Pulmonary artery endothelial cell (primary cell): ENCODE measurements around the gene ZNF423. TPM values are rescaled to one million over a fixed set of nuclear protein-coding genes. Genes with fewer than 3 reads are reported as not detected.

Source experiments
- DNase-seq: peaks from one replicate; pipeline ENCODE4 v3.0.0-alpha.2; 2011; ENCODE audit warnings: low read depth, low spot score
- total RNA-seq: library from RNA; depleted of rRNA; stranded (reverse); fragments of >200 nt; gene quantifications from 2 replicates; pipeline ENCODE4 v1.2.3, GENCODE V29; 2014

Gene ZNF423
- total RNA-seq, 1 donor from 2014 or later = 0.73 TPM

DNA sequence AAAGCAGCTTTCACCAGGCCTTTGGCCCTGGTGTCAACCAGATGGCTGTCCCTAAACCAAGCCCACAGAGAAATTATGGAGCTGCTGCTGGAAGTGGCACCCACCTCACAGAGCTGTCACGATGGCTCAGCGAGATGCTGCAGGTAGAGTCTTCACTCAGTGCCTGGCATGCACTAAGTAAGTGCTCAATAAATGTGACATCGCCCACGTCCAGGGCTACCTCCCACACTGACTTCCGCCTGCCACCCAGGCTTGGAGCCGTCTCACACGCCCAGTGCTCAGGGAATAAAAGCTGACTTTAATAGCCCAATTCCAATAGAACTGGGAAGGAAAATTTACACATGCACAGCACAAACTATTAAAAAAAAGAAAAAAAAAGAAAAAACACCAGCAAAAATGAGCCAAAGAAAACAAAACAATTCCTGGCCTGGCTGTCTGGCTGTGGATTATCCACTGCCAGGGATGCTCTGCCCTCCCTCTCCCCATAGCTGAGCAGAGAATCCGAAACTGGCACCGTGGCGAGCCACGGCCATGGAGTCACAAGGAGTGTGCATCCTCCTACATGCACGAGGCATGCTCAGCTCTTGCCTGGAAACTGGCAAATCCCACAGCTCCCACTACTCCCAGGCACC is 68.9 kb downstream of the ZNF423 start:
- no peak for DNase-seq

DNA sequence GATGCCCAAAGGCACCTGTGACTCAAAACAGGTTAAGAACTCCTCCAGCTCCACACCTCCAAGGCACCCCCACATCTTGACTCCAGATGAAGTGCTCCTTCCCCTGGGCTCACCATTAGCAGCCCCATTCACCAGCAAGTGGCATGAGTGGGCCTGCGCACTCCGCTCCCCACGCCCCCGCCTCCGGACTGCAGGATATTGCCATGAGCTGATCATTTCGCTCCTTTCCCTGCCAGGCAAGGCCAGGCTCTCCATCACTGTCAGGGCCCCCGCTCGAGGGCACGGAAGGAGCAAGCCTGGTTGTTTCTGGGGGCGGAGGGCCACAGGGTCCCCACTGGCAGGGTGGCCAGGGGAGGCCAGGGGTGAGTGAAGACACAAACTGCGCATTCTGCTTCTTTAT is 69.9 kb downstream of the ZNF423 start:
- no peak for DNase-seq

DNA sequence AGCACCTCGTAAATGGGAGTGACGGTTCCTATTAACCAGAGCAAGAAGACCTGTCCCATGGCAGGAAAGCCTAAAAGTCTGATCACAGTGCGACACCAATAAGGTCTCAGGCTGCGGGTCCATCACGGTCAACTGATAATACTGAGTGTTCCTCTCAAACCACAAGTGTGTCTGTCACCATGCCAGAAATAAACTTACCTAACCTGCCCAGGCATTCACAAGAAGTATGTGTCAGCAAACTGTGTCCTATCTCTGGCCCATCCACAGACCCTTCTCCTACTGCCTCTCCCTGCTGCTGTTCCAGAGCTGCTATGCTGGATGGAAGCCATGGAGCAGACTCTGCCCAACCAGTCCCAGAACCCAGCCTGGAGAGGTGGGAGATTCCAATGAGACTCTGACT is 73.5 kb downstream of the ZNF423 start:
- no peak for DNase-seq

DNA sequence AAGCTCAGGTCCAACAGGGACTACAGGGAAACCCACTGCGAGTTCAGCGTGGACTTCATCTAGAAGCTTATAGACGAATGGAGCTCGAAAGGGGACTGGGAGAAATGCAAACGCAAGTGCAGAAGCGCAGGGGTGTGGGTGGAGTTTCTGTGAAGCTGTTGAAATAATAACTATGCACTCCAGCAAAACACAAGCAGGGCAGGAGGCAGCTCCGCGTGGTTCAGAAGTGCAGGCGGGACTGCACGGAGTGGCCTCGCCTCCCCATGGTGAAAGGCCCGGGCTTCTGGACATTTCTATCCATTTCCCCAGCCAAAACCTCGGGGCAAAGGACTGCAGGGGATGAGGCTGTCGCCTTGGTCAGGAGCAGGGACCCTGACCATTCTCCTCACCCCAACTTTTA is 74.5 kb downstream of the ZNF423 start:
- no peak for DNase-seq

DNA sequence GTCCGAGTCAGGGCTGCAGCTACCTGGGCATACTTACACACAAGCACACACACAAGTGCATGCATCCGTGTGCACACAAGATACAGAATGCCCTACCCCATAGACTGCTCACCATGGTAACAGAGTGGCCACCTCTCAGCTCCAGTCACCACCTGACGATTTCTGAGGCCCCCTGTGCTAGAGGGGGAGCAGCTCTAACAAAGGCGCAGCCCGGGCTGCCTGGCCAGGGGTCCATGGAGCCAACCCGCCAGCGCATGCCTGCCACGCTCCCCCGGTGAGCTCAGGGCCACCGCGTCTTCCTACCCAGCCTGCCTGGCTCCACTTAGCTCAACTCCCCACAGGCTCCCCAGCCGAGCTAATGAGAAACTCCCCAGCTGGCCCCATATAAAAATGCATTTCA is 75.5 kb downstream of the ZNF423 start:
- DNase-seq = no peak

DNA sequence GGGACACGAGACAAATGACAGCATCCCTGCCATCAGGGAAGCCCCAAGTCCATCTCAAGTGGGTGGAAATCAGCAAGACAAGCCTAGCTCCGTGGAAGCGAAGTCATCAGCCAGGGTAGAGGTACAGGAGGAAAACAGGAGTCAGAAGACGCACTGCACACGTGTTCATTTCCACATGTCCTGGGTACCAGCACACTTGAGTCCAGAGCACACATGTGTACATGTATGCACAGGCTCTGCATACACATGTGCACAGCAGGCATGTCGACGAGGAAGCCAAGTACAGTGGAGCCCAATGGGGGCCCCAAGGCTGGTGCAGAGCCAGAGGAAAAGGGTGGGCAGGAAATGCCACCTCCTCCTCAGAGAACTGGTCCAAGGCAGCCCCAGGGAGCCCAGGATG is 75.9 kb downstream of the ZNF423 start:
- no peak for DNase-seq

DNA sequence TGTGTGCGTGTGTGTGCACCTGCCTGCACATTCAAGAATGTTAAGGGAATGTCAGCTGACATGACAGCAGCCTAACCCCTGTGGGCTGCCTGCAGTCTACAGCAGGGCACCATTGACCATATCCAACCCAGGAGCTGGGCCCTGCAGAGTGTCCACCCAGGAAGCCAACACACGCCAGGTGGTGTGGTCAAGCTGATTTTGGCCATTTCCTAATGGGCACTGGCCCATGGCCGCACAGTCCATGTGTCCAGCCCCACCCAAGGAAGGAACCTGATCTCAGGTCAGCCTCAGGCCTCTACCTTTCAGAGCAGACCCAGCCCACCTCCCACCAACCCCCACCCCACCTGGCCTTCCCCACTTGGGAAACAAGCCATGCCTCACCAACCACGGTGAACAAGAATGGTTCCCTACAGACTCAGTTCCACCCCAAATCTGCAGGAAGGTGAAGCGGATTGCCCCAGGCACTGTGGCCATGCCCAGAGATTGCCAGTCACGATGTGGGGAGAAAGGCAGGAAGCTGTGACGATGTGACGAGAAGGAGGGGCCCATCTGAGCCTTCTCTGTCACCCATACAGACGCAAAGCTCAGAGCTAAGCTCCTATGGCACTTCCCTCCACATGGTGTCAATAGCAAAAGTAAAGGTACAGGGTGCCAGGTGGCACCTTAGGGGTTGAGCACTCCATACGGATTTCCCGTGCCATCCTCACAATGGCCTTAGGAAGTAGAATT is 77.5 kb downstream of the ZNF423 start:
- no peak for DNase-seq

DNA sequence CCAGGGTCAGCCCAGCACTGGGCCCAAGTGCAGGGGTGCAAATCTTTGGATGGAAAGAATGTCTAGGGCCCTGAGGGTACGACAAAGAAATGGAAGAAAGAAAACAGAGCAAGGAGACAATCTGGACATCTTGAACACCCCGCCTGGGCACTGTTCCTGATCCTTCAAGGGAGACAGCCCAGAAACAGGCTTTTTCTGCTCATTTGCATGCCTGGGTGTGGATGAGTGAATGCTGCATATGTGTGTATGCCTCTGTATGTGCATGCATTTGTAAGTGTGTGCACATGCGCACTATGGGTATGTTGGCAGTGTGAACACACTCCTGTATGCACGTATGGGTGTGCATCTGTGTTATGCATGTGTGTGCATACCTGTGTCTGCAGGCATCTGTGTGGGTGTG is 79.2 kb downstream of the ZNF423 start:
- DNase-seq = no peak

DNA sequence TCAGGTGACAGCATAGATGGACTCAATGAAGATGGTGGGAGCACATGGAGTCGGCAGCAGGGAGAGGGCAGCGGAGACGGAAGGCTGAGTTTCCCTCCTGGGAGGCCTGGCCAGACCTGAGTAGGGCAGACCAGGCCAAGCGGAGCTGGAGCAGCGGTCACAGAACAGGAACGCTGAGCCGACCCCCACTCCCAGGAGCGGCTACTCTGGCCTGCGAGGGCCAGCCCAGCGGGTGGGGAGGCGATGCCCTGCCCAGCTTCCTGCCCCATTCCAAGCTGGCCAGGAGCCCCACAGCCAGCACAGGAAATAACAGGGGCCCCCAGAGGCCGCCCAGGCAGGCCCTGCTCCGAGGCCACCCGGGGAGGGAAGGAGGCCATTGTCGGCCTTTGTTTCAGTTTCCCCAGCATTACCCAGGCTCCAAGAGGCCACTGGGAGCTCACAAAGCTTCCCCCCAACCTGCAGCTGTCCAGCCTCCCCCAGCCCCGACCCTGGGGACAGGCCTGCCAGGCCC is 79.8 kb downstream of the ZNF423 start:
- no peak for DNase-seq

DNA sequence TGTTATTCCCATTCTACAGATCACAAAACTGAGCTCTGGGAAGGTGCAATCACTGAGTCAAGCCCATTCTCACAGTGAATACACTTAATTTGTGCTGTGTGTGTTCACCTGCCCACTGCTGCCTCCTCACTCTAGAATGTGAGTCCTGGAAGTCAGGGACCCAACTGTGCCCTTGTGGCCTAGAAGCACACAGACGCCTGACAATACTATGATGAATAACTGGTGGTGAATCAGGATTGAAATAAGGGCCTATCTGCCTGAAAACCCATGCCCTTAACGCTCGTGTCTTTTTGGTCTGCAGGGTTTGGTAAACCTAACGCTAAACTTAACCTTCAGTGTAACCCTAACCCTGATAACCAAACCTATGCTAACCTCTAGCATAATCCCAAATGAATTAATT is 80.3 kb downstream of the ZNF423 start:
- DNase-seq = no peak

DNA sequence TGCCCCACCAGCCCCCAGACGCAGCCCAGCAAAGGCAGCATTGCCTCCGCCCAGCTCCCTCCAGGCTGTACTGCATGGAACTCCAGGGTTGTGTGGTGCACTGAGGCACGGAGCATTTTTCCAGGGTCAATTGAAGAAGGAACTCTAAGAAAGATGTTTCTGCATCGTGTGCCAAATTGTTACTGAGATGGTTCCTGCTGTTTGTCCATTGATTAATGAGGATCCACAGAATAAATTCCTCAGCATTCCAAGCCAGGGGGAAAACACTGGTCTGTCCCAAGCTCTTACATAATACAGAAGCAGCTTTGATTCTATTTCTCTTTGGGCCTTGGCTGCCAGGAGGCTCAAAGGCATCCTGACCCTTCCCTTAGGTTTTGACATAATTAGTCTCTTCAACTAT is 80.9 kb downstream of the ZNF423 start:
- DNase-seq = no peak

DNA sequence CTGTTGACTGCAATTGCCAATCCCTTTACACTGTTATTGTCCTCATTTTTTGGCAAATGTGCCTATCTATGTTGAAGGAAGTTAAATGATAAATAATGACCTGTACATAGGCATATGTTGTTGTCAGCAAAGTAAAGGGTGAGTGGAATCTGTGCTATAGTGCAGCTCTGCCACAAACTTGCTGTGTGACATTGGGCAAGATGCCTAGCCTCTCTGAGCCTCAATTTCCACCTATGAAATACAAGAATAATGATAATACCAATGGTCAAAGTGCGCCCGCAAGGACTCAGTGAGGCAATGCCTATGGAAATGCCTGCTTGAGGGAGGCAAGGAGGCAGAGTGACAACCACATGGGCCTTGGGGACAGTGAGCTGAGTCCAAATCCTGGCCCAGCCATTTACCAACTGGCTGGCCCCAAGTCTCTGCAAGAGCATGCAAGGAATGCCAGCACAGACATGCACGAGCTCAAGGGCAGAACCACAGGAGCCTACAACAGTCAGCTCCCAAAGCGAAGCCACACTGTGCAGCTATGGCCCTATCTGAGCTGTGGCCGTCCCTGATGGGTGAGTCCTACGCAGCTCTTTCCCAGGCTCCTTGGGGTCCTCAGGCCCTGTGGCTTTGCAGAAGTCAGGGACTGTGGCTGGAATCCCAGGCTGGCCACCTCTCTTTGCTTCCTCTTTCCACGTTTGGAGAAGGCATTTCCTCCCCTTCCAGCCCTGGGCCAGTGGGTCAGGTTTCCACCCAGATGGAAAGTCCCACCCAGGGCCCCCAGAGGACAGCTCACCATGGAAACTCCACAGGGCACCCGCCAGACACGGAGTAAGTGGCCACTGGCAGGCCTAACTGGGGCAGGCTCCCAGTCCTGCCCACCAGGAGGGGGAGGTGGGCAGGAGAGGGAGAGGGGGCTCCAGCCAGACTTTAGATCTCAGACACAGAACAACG is 82.1 kb downstream of the ZNF423 start:
- no peak for DNase-seq

DNA sequence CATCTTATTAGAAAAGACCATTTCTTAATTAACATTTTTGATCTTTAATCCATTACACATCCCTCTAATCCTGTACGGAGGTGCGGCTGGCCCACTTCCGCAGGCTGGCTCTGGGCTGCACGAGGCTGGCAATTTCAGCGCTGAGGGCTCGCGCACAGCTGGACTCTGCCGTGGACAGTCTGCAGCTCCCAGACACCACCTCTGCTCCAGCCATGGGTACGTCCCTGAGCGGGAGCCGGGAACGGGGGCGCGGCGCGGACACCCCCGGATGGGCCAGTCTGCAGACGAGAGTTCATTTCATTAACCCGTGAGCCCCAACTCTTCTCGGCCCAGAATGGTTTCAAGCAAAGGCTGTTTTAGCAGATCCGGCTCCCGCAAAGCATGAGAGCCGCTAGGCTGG is 87.9 kb downstream of the ZNF423 start:
- no peak for DNase-seq

DNA sequence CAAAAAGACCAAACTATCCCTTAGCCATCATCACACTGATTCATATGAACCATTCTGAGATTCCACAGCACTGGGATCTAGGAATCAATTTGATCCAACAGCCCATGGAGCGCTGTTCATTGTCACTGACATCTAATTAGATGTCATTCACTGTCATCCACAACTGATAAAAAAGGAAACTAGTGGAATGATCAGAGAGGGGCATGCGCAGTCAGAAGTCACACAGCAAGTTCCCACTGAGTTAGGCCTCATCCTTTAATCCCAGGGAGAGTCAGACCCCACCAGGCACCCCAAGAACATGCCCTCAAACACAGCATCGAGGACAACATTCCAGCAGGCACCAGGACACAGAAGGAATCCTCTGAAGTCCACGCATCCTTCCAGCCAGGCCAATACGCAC is 88.5 kb downstream of the ZNF423 start:
- no peak for DNase-seq

DNA sequence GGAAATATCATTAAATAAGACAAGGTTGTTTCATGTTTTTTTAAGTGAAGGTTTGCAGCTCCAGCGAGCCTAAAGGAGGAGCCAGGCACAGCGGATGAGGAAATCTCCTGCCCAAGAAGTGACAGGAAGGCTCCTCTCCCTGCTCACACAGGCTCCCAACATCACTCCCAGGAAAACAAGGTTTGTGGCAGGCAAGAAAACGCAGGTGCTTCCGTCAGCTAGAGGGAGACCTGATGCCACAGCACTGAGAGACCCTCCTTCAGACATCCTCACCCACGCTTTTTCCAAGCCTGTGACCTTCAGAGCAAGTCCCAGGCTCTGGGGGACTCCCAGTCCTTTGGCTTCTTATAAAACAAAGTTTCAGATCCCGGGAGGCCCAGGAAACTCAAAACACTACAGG is 89.7 kb downstream of the ZNF423 start:
- no peak for DNase-seq

DNA sequence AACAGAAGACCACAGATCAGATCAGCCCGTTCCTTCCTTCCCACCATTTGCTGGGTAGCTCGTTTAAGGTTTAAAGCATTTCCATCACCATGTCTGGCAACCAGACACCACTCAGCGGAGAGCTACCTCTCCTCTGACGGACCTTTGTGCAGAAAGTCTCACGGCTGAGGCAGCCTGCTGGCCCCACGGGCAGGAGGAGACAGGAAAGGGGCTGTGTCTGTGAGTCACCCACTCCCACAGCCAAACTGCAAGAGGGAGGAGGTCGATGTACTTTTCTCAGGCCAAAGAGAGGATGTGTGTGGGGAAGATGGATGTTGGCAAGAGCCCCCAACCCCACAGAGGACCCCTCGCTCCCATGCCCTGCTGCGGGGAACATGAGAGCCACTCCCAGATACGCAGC is 92.1 kb downstream of the ZNF423 start:
- no peak for DNase-seq

DNA sequence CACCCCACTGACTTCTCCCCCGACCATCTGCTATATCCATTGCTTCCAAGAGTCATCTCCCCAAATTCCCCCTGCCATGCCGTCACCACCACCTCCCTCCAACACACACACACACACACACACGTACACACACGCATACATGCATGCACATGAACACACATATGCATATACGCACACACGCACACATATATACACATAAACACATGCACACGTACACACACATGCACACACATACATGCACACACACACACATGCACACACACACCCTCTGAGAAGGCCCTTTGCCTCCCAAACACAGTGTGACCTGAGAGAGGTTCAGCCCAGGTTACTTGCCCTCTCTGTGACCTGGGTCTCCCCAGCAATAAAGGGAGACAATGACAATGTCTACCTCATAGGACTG is 95.1 kb downstream of the ZNF423 start:
- no peak for DNase-seq

DNA sequence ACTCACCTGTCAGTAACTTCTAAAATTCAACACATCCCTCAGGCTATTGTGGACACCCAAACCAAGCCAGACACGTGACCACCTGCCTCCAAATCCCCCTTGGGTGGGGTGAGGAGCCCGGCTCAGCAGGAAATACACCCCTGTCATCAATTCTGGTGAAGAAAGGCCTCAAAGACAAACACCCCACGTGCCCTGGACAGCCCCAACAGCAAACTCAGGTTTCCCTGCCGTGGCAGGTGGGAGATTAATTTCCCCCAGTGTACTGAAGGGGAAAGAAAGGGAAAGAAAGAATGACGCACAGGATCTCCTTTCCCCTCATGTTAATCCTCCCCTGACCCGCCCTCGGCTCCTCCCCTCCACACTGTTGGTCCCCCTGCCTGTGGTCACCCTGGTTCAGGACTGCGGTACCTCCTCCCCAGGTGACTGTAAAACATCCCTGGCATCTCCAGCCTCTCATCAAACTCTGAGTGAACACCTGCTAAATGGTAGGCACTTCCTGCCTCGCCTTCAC is 98.3 kb downstream of the ZNF423 start:
- no peak for DNase-seq

DNA sequence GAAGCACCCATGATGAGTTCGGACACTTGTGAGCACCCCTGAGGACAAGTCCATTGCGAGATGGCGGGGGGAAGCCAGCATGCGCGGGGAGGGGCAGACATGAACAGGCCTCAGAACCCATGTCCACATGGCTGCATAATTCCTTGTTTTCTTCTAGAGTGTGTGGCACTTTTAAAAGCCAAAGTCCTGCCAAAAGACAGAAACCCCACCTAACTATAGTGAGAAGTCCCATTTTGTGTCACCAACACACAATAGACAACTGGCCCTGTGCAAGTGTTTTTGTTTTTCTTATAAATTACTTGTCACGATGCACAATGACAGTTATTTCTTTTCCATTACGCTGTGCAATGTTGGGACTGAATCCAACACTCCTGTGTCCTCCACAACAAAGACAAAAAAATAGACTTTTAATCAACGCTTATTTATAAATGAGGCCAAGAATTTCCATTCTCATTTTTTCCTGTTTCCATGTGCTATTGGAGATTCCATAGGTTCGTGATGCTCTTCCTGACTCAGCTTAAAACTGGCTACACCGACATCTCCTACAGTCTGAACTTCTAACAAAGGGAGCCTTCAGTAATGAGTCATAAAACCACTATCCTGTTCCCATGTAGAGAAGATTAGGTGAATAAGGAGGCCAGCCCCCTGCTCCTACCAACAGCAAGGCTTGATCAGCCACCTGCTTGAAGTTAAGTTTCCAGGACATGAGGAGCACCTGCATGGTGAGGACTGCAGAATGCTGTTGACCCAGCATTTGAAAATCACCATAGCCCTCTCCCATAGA is 98.9 kb downstream of the ZNF423 start:
- no peak for DNase-seq

DNA sequence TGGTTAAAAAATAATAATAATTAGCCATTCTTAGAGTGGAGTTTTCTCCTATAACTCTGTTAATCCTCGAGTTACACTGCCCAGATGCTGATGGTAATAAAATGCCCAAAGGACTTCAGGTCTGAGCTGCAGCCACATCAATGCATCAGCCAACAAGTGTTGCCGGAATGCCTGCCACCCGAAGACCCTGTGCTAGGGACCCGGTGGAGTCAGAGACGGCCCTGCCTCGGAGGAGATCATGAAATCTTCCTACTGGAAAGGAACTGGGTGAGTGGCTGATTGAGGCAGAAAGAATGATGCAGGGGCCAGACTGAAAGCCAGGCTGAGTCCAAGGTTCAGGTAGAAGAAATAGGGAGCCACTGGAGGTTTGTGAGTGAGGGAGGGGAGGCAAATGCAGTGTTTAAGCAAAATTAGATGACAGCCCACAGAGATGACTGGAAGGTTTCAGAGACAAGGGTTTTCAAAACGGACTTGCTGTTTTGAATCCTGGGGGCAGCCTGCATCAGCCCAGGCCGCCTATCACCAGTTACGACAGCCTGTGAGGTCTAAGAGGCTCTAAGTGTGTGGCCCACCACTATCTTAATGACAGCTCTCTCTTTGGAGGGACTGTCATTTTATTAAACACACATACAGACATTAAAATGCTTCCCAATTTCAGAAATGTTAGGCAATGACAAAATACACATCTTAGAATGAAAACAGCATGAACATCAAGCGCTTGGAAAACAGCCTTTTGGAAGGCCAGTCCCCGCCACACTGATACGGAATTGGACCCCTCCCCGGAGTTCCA is 100.0 kb downstream of the ZNF423 start:
- DNase-seq = no peak

DNA sequence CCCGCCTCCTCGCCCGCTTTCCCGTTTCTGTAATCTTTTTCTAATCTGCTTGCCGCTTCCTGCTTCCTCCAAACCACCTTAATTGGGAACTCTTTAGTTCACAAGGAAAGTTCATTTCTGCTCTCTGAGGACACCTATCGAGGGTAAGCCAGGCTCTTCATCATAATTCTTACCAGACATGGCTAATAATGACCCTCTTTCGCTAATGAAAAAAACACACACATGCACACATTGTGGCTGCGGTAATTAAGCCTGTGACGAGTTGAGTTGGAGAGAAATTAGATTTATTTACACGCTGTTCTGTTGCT is 100.6 kb downstream of the ZNF423 start:
- no peak for DNase-seq
